IMR-90 (cell line): ENCODE data around the gene MAPKAPK5. TPM values are rescaled to one million over a fixed set of nuclear protein-coding genes. Genes with fewer than 3 reads are reported as not detected.

ENCODE experiments used
- ATAC-seq: fragments of 200-7000 bp; cut with Tn5 transposase; 2 replicates; pipeline ENCODE4 v1.9.1; 2020; ENCODE audit warnings: low read depth, mild to moderate bottlenecking, moderate library complexity
- BruUV-seq: library from RNA; stranded (reverse); fragments of 400-500 nt; replicated peaks from 2 replicates; lab custom pipeline; 2021; lab: Mats Ljungman, UMichigan
- CTCF ChIA-PET: fragments of 300-600 bp; formaldehyde crosslinking; extraction: SDS; loops from one replicate; lab custom pipeline; 2021; ENCODE audit warnings: antibody characterized with exemption; lab: Yijun Ruan, JAX
- POLR2A ChIA-PET: fragments of 300-600 bp; sonication (Branson Sonifier 250); formaldehyde crosslinking; loops from one replicate; lab custom pipeline; 2022; ENCODE audit warnings: antibody characterized with exemption; ENCODE audit not compliant: unreplicated experiment; lab: Charles Lee
- DNase-seq: peaks from one replicate; pipeline ENCODE4 v3.0.0; 2013
- H2AFZ ChIP-seq: replicated peaks from 2 replicates; pipeline ENCODE3; 2013; ENCODE audit warnings: low read length, mild to moderate bottlenecking; ENCODE audit not compliant: poor library complexity
- H2AK5ac ChIP-seq: 2 replicates; pipeline ENCODE4 v1.6.1; 2013; ENCODE audit warnings: low read depth, low read length, inconsistent platforms
- H2AK9ac ChIP-seq: replicated peaks from 2 replicates; pipeline ENCODE3; 2013; ENCODE audit warnings: mild to moderate bottlenecking, low read depth, low read length, moderate library complexity; ENCODE audit not compliant: poor library complexity
- H2BK120ac ChIP-seq: 2 replicates; pipeline ENCODE4 v1.6.1; 2013; ENCODE audit warnings: low read depth, low read length, inconsistent platforms
- H2BK15ac ChIP-seq: 3 replicates; pipeline ENCODE4 v1.6.1; 2013; ENCODE audit warnings: low read depth, low read length, inconsistent platforms
- H2BK20ac ChIP-seq: 2 replicates; pipeline ENCODE4 v1.6.1; 2013; ENCODE audit warnings: low read depth, mild to moderate bottlenecking, inconsistent platforms, low read length, moderate library complexity
- H2BK5ac ChIP-seq: 2 replicates; pipeline ENCODE4 v1.6.1; 2013; ENCODE audit warnings: mild to moderate bottlenecking, low read depth, low read length, inconsistent platforms; ENCODE audit not compliant: poor library complexity, severe bottlenecking
- H3K14ac ChIP-seq: replicated peaks from 2 replicates; pipeline ENCODE4 v1.6.1; 2013; ENCODE audit warnings: low read depth, low read length, inconsistent platforms
- H3K18ac ChIP-seq: 2 replicates; pipeline ENCODE4 v1.6.1; 2013; ENCODE audit warnings: low read depth, low read length, control low read depth
- H3K23ac ChIP-seq: 2 replicates; pipeline ENCODE4 v1.6.1; 2013; ENCODE audit warnings: low read depth, low read length, inconsistent platforms
- H3K27ac ChIP-seq: 2 replicates; pipeline ENCODE4 v1.5.1; 2013; ENCODE audit warnings: mild to moderate bottlenecking, control low read depth, low read length; ENCODE audit not compliant: insufficient read depth
- H3K27me3 ChIP-seq: 2 replicates; pipeline ENCODE4 v1.6.1; 2013; ENCODE audit warnings: low read length; ENCODE audit not compliant: control insufficient read depth, insufficient read depth
- H3K36me3 ChIP-seq: 2 replicates; pipeline ENCODE4 v1.6.1; 2013; ENCODE audit warnings: low read length, mixed read lengths; ENCODE audit not compliant: control insufficient read depth, insufficient read depth
- H3K4ac ChIP-seq: 2 replicates; pipeline ENCODE4 v1.6.1; 2013; ENCODE audit warnings: low read depth, low read length, inconsistent platforms
- H3K4me1 ChIP-seq: 2 replicates; pipeline ENCODE4 v1.6.1; 2013; ENCODE audit warnings: low read length, mixed read lengths; ENCODE audit not compliant: control insufficient read depth, insufficient read depth
- H3K4me2 ChIP-seq: 2 replicates; pipeline ENCODE4 v1.6.1; 2013; ENCODE audit warnings: low read depth, mild to moderate bottlenecking, control low read depth, low read length, moderate library complexity
- H3K4me3 ChIP-seq: 2 replicates; pipeline ENCODE4 v1.5.1; 2013; ENCODE audit warnings: low read depth, mild to moderate bottlenecking, control low read depth, low read length, moderate library complexity; ENCODE audit not compliant: insufficient read depth
- H3K56ac ChIP-seq: 2 replicates; pipeline ENCODE4 v1.6.1; 2013; ENCODE audit warnings: low read length, inconsistent platforms; ENCODE audit not compliant: insufficient read depth; ENCODE audit errors: extremely low read depth
- H3K79me1 ChIP-seq, 2 experiments: 2 replicates each; pipeline ENCODE4 v1.6.1; 2013; ENCODE audit warnings: low read length in 2 of 2, inconsistent platforms in 1 of 2, low read depth in 1 of 2
- H3K9ac ChIP-seq: 2 replicates; pipeline ENCODE4 v1.6.1; 2013; ENCODE audit warnings: low read depth, low read length, control low read depth
- H3K9me1 ChIP-seq: 2 replicates; pipeline ENCODE4 v1.6.1; 2013; ENCODE audit warnings: low read length, inconsistent platforms; ENCODE audit not compliant: insufficient read depth
- H3K9me3 ChIP-seq: 2 replicates; pipeline ENCODE4 v1.6.1; 2013; ENCODE audit warnings: low read length; ENCODE audit not compliant: control insufficient read depth, insufficient read depth
- H4K20me1 ChIP-seq: 2 replicates; pipeline ENCODE4 v1.6.1; 2013; ENCODE audit warnings: low read length, inconsistent platforms; ENCODE audit not compliant: insufficient read depth
- H4K5ac ChIP-seq: 2 replicates; pipeline ENCODE4 v1.6.1; 2013; ENCODE audit warnings: mild to moderate bottlenecking, low read depth, low read length, control low read depth
- H4K8ac ChIP-seq, 2 experiments: 2 replicates each; pipeline ENCODE4 v1.6.1; 2013; ENCODE audit warnings: low read depth in 2 of 2, low read length in 2 of 2, control low read depth in 1 of 2, inconsistent platforms in 1 of 2
- H4K91ac ChIP-seq: 2 replicates; pipeline ENCODE4 v1.6.1; 2013; ENCODE audit warnings: low read depth, low read length, inconsistent platforms; ENCODE audit not compliant: insufficient read depth
- BHLHE40 ChIP-seq: fragments of 150-350 bp; IDR thresholded peaks from 2 replicates; pipeline ENCODE4 v1.6.1; 2016; ENCODE audit warnings: mild to moderate bottlenecking, low read depth, low read length
- CEBPB ChIP-seq: IDR thresholded peaks from 2 replicates; pipeline ENCODE4 v1.6.1; 2012; ENCODE audit warnings: low read depth, low read length, improper control_type of control experiment
- CHD1 ChIP-seq: IDR thresholded peaks from 2 replicates; pipeline ENCODE4 v1.6.1; 2012; ENCODE audit warnings: low read depth, low read length, improper control_type of control experiment
- ELK1 ChIP-seq: fragments of 150-350 bp; IDR thresholded peaks from 2 replicates; pipeline ENCODE4 v1.6.1; 2016; ENCODE audit warnings: low read depth, mild to moderate bottlenecking, low read length, moderate library complexity, borderline replicate concordance
- FOS ChIP-seq: fragments of 150-350 bp; IDR thresholded peaks from 2 replicates; pipeline ENCODE4 v1.6.1; 2016; ENCODE audit warnings: low read depth, low read length
- MAFK ChIP-seq: IDR thresholded peaks from 2 replicates; pipeline ENCODE4 v1.6.1; 2012; ENCODE audit warnings: low read depth, low read length, improper control_type of control experiment
- MAZ ChIP-seq: IDR thresholded peaks from 2 replicates; pipeline ENCODE4 v1.6.1; 2012; ENCODE audit warnings: low read depth, mild to moderate bottlenecking, low read length, improper control_type of control experiment, moderate library complexity, borderline replicate concordance
- MXI1 ChIP-seq: IDR thresholded peaks from 2 replicates; pipeline ENCODE4 v1.6.1; 2012; ENCODE audit warnings: low read depth, mild to moderate bottlenecking, low read length, moderate library complexity, borderline replicate concordance
- NFE2L2 ChIP-seq: fragments of 150-350 bp; IDR thresholded peaks from 2 replicates; pipeline ENCODE4 v1.6.1; 2016; ENCODE audit warnings: low read depth, mild to moderate bottlenecking, low read length
- POLR2A ChIP-seq: IDR thresholded peaks from 2 replicates; pipeline ENCODE4 v1.6.1; 2012; ENCODE audit warnings: mild to moderate bottlenecking, low read depth, low read length
- RAD21 ChIP-seq: IDR thresholded peaks from 2 replicates; pipeline ENCODE4 v1.6.1; 2012; ENCODE audit warnings: low read length, improper control_type of control experiment
- RCOR1 ChIP-seq: IDR thresholded peaks from 2 replicates; pipeline ENCODE4 v1.6.1; 2012; ENCODE audit warnings: mild to moderate bottlenecking, low read length, improper control_type of control experiment; ENCODE audit not compliant: insufficient replicate concordance
- RFX5 ChIP-seq: IDR thresholded peaks from 2 replicates; pipeline ENCODE4 v1.8.0; 2012; ENCODE audit warnings: low read depth, mild to moderate bottlenecking, low read length, moderate library complexity
- SMC3 ChIP-seq: fragments of 150-350 bp; IDR thresholded peaks from 2 replicates; pipeline ENCODE4 v1.6.1; 2016; ENCODE audit warnings: low read depth, mild to moderate bottlenecking, antibody characterized with exemption, low read length, moderate library complexity
- WGBS, 2 experiments: methylation state at CpG; one replicate each; pipeline versions ENCODE4 v1.1.5 to v1.1.7; 2013; ENCODE audit warnings: missing lambda C conversion rate in 2 of 2; ENCODE audit not compliant: insufficient read length in 1 of 2; ENCODE audit errors: extremely low coverage in 2 of 2; 5-methylcytosine and 5-hydroxymethylcytosine counted together
- dilution Hi-C: fragments of 300-500 bp; cut with HindIII; formaldehyde crosslinking; loops from one replicate; pipeline ENCODE4 v1.14.3; 2018; ENCODE audit warnings: low sequenced_read_pairs; ENCODE audit not compliant: unreplicated experiment
- in situ Hi-C: fragments of 300-500 bp; cut with MboI; formaldehyde crosslinking; loops from 3 replicates; pipeline ENCODE4 v1.14.3; 2019; ENCODE audit warnings: low sequenced_read_pairs, inconsistent platforms, mixed read lengths
- intact Hi-C: fragments of 100-400 bp; cut with micrococcal nuclease; formaldehyde crosslinking; loops from 2 replicates; pipeline ENCODE4 v1.10.0; 2022
- polyA plus RNA-seq, 3 experiments: library from polyadenylated mRNA; depleted of rRNA; stranded (reverse); fragments of >200 nt; gene quantifications; 2 replicates each; pipeline ENCODE4 v1.2.3, GENCODE V29; 2012; ENCODE audit warnings: low replicate concordance in 1 of 3
- total RNA-seq: library from RNA; depleted of rRNA; stranded (reverse); fragments of >200 nt; gene quantifications from 2 replicates; pipeline ENCODE4 v1.2.3, GENCODE V29; 2012
- TF ChIP-seq, protein P1 (sequence below): fragments of 150-350 bp; IDR thresholded peaks from 2 replicates; pipeline ENCODE4 v1.6.1; 2017; ENCODE audit warnings: mild to moderate bottlenecking, antibody characterized with exemption, low read length, low read depth
- TF ChIP-seq, protein P2 (sequence below): conservative IDR thresholded peaks from 2 replicates; pipeline ENCODE4 v1.5.1; 2012; ENCODE audit warnings: mild to moderate bottlenecking, low read depth, low read length, improper control_type of control experiment

Gene MAPKAPK5
- total and polyA plus RNA-seq, 2 of the 4 experiments (the other 2 are of a cell fraction): 35.0 to 44.6 TPM

- intact Hi-C loops: no loop called here
- DNase-seq (no peak), ATAC-seq (peak; percentile 2)
- H2AFZ ChIP-seq: peak overlapping the region; percentile 97
- peak overlapping the region; percentile 99 for H3K23ac ChIP-seq
- H3K4me1 ChIP-seq: no peaks in the 10 kb centered on the region
- in situ Hi-C loops: no loop called here
- TF ChIP-seq, protein P1, sequence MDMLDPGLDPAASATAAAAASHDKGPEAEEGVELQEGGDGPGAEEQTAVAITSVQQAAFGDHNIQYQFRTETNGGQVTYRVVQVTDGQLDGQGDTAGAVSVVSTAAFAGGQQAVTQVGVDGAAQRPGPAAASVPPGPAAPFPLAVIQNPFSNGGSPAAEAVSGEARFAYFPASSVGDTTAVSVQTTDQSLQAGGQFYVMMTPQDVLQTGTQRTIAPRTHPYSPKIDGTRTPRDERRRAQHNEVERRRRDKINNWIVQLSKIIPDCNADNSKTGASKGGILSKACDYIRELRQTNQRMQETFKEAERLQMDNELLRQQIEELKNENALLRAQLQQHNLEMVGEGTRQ: no peak
- TF ChIP-seq POLR2A: no peak
- no peak for TF ChIP-seq MXI1
- TF ChIP-seq FOS: no peak
- no peak for TF ChIP-seq NFE2L2
- TF ChIP-seq, protein P2, sequence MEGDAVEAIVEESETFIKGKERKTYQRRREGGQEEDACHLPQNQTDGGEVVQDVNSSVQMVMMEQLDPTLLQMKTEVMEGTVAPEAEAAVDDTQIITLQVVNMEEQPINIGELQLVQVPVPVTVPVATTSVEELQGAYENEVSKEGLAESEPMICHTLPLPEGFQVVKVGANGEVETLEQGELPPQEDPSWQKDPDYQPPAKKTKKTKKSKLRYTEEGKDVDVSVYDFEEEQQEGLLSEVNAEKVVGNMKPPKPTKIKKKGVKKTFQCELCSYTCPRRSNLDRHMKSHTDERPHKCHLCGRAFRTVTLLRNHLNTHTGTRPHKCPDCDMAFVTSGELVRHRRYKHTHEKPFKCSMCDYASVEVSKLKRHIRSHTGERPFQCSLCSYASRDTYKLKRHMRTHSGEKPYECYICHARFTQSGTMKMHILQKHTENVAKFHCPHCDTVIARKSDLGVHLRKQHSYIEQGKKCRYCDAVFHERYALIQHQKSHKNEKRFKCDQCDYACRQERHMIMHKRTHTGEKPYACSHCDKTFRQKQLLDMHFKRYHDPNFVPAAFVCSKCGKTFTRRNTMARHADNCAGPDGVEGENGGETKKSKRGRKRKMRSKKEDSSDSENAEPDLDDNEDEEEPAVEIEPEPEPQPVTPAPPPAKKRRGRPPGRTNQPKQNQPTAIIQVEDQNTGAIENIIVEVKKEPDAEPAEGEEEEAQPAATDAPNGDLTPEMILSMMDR: no peak
- no peak for TF ChIP-seq RAD21
- TF ChIP-seq RCOR1: no peak
- no peak for TF ChIP-seq MAZ
- no peak for TF ChIP-seq RFX5
- TF ChIP-seq ELK1: no peak
- no peak for TF ChIP-seq CHD1
- no peak for TF ChIP-seq CEBPB
- no peak for TF ChIP-seq BHLHE40
- TF ChIP-seq SMC3: no peak
- TF ChIP-seq MAFK: no peak
- peaks cover 26 to 39% of the 10 kb centered on the region in 2 experiments for H3K79me1 ChIP-seq
- H4K8ac ChIP-seq: peak overlapping the region; percentile 80 to 98
- H2BK120ac ChIP-seq: peak overlapping the region; percentile 54; the same call in 1 of the 2 replicates
- WGBS, 2 experiments: 0% methylated on average over 3 of the region's 13 CpGs; no CpG with 5 or more reads in 1 of the 2 experiments
- peak overlapping the region; percentile 93 for H3K9ac ChIP-seq
- CTCF ChIA-PET: no interaction called here
- H2AK5ac ChIP-seq: peak overlapping the region; percentile 33; the same call in 1 of the 2 replicates
- H3K9me1 ChIP-seq: peaks cover 4% of the 10 kb centered on the region
- H4K20me1 ChIP-seq: peaks cover 11% of the 10 kb centered on the region; the same call in 1 of the 2 replicates
- H3K27me3 ChIP-seq: no peaks in the 10 kb centered on the region
- TSS peak; percentile 89 for BruUV-seq
- dilution Hi-C loops: no loop called here
- H3K9me3 ChIP-seq: no peaks in the 10 kb centered on the region
- peak overlapping the region; percentile 89 for H3K4me2 ChIP-seq
- H3K56ac ChIP-seq: peak overlapping the region; percentile 94
- H2AK9ac ChIP-seq: peak overlapping the region; percentile 88
- H3K4ac ChIP-seq: peak overlapping the region; percentile 95
- H4K5ac ChIP-seq: peak overlapping the region; percentile 89
- peak overlapping the region; percentile 94 for H2BK5ac ChIP-seq
- H2BK15ac ChIP-seq: peak overlapping the region; percentile 37; the same call in 1 of the 3 replicates
- H2BK20ac ChIP-seq: no peak overlapping the region
- peak overlapping the region; percentile 73 for H3K27ac ChIP-seq
- H3K36me3 ChIP-seq: peaks cover 6% of the 10 kb centered on the region; the same call in 1 of the 2 replicates
- POLR2A ChIA-PET: no interaction called here
- peak overlapping the region; percentile 78 for H3K4me3 ChIP-seq
- H4K91ac ChIP-seq: peak overlapping the region; percentile 77
- peak overlapping the region; percentile 62; the same call in 1 of the 2 replicates for H3K18ac ChIP-seq
- H3K14ac ChIP-seq: peak overlapping the region; percentile 98
Observed at GRCh38 chr12:111841236-111841749, 735 bp upstream of the MAPKAPK5 start.
